Parathyroid adenoma (tissue), 2 donors: ENCODE data around the gene LDHD.

ENCODE experiments used
- H2AFZ ChIP-seq: fragments of 300-600 bp; sonication (generic); one replicate; pipeline ENCODE4 v1.7.0; 2017; ENCODE audit warnings: antibody characterized with exemption, mild to moderate bottlenecking
- H3K27ac ChIP-seq: fragments of 300-600 bp; sonication (generic); one replicate; pipeline ENCODE4 v1.7.0; 2017
- H3K27me3 ChIP-seq: fragments of 300-600 bp; sonication (generic); one replicate; pipeline ENCODE4 v1.7.0; 2017; ENCODE audit warnings: low read length; ENCODE audit not compliant: control insufficient read depth, insufficient read depth
- H3K36me3 ChIP-seq: fragments of 300-600 bp; sonication (generic); one replicate; pipeline ENCODE4 v1.7.0; 2017; ENCODE audit warnings: low read length; ENCODE audit not compliant: control insufficient read depth, insufficient read depth
- H3K4me1 ChIP-seq: fragments of 300-600 bp; sonication (generic); one replicate; pipeline ENCODE4 v1.7.0; 2017; ENCODE audit warnings: control low read depth
- H3K4me2 ChIP-seq: fragments of 300-600 bp; sonication (generic); one replicate; pipeline ENCODE4 v1.7.0; 2017; ENCODE audit warnings: low read length
- H3K4me3 ChIP-seq: fragments of 300-600 bp; sonication (generic); one replicate; pipeline ENCODE4 v1.7.0; 2017; ENCODE audit warnings: low read depth, low read length
- H3K79me2 ChIP-seq: fragments of 300-600 bp; sonication (generic); one replicate; pipeline ENCODE4 v1.7.0; 2017; ENCODE audit warnings: control low read depth
- H3K9ac ChIP-seq: fragments of 300-600 bp; sonication (generic); one replicate; pipeline ENCODE4 v1.7.0; 2017; ENCODE audit warnings: mild to moderate bottlenecking
- H3K9me3 ChIP-seq: fragments of 300-600 bp; sonication (generic); one replicate; pipeline ENCODE4 v1.7.0; 2017; ENCODE audit warnings: low read length; ENCODE audit not compliant: control insufficient read depth
- CTCF ChIP-seq: fragments of 300-600 bp; sonication (generic); IDR thresholded peaks from one replicate; pipeline ENCODE4 v1.7.0; 2017; ENCODE audit warnings: antibody characterized with exemption, mild to moderate bottlenecking
- donor health status: primary hyperparathyroidism.

LDHD gene

GRCh38 chr16:75105306-75106061 is 11.1 kb downstream of the LDHD start:
- H3K4me1 ChIP-seq = peaks cover 42% of the 10 kb centered on the region
- no peak overlapping the region for H3K9ac ChIP-seq
- H3K27me3 ChIP-seq = no peaks in the 10 kb centered on the region

DNA sequence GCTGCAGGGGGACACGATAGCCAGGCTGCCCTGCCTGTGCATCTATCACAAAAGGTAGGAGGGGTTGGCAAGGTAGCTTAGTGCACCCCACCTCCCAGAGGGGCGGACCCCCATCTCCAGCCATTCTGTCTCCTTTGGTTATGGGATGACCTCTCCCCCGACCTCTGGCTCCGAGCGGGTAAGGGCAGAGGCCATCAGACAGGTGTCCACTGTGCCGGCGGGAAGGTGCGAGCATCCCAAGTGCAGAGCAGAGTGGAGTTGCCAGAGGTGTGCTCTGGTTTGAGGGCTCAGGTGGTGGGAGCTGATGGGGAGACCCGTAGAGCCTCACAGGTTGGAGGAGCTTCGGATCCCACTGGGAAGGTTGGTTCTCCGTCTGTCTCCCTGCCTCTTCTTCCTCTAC is 11.7 kb downstream of the LDHD start:
- H3K27ac ChIP-seq = no peak overlapping the region
- no peak overlapping the region for H3K9ac ChIP-seq
- H2AFZ ChIP-seq = no peak overlapping the region
- no peak for TF ChIP-seq CTCF
- no peaks in the 10 kb centered on the region for H3K9me3 ChIP-seq
- peaks cover 31% of the 10 kb centered on the region for H3K79me2 ChIP-seq
- no peaks in the 10 kb centered on the region for H3K27me3 ChIP-seq
- peaks cover 38% of the 10 kb centered on the region for H3K4me1 ChIP-seq
- no peak overlapping the region for H3K4me2 ChIP-seq
- no peak overlapping the region for H3K4me3 ChIP-seq
- H3K36me3 ChIP-seq = no peaks in the 10 kb centered on the region

More at GRCh38 chr16:75105306-75106061, 11.1 kb downstream of the LDHD start:
- Histone ChIP-seq H3K79me2 (peaks cover 28% of the 10 kb centered on the region), H3K36me3 (no peaks in the 10 kb centered on the region), H3K4me3 (no peak overlapping the region), H3K4me2 (no peak overlapping the region), H3K27ac (peak overlapping the region; percentile 55), H2AFZ (no peak overlapping the region), H3K9me3 (no peaks in the 10 kb centered on the region)
- TF ChIP-seq CTCF = no peak

DNA sequence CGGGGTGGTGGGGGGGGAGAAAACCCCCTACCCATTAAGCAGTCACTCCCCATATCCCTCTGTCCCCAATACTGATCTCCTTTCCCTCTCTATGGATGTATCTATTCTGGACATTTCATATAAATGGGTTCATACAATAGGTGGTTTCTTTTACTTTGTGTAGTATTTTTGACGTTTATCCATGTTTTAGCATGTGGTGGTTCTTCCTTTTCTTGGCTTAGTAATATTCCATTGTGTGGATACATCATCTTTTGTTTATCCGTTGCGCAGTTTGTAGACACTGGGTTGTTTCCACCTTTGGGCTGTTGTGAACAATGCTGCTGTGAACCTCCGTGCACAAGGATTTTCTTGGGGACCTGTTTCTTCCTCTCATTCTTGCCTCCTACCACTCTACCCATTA is 12.6 kb downstream of the LDHD start:
- H3K4me2 ChIP-seq = no peak overlapping the region
- H3K9ac ChIP-seq = no peak overlapping the region
- no peak overlapping the region for H3K4me3 ChIP-seq
- no peaks in the 10 kb centered on the region for H3K27me3 ChIP-seq
- H3K27ac ChIP-seq = no peak overlapping the region
- no peaks in the 10 kb centered on the region for H3K9me3 ChIP-seq
- H3K79me2 ChIP-seq = peaks cover 31% of the 10 kb centered on the region
- TF ChIP-seq CTCF = no peak
- H3K4me1 ChIP-seq = peaks cover 37% of the 10 kb centered on the region
- no peaks in the 10 kb centered on the region for H3K36me3 ChIP-seq
- no peak overlapping the region for H2AFZ ChIP-seq

DNA sequence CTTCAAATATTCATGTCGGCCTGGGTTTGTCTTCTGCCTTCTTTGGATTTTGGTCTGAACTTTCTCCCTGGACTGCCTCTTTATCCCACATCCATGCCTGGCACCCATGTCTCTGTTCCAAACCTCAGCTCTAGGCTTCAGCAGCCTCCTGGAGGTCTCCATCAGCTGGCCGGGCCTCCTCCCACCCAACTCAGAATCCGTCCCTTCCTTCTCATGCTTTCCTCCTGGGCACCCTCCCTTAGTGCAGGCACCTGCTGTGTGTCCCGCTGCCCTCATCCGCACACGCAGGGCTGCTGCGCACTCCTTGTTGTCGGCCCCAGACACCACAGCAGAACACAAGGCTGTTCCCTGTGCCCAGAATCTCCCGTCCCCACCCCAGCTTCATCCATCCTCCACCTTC is 14.0 kb downstream of the LDHD start:
- Histone ChIP-seq H3K4me1 (peaks cover 39% of the 10 kb centered on the region), H3K4me2 (no peak overlapping the region), H3K4me3 (no peak overlapping the region), H3K79me2 (peaks cover 33% of the 10 kb centered on the region), H2AFZ (no peak overlapping the region), H3K36me3 (no peaks in the 10 kb centered on the region), H3K27me3 (no peaks in the 10 kb centered on the region), H3K9ac (no peak overlapping the region), H3K27ac (no peak overlapping the region), H3K9me3 (no peaks in the 10 kb centered on the region)
- no peak for TF ChIP-seq CTCF

- TF ChIP-seq CTCF = no peak
- no peaks in the 10 kb centered on the region for H3K36me3 ChIP-seq
- no peak overlapping the region for H3K4me2 ChIP-seq
- no peaks in the 10 kb centered on the region for H3K27me3 ChIP-seq
- peaks cover 42% of the 10 kb centered on the region for H3K4me1 ChIP-seq
- no peak overlapping the region for H3K9ac ChIP-seq
- H3K4me3 ChIP-seq = no peak overlapping the region
- no peak overlapping the region for H2AFZ ChIP-seq
- H3K27ac ChIP-seq = no peak overlapping the region
- peaks cover 43% of the 10 kb centered on the region for H3K79me2 ChIP-seq
- H3K9me3 ChIP-seq = no peaks in the 10 kb centered on the region
These were observed 14.9 kb downstream of the LDHD start for GRCh38 chr16:75101635-75102034.
